SH-SY5Y (cell line): Measurements from ENCODE around the gene DPPA4.

ENCODE experiments used
- GATA2 ChIP-seq: IDR thresholded peaks from 2 replicates; pipeline ENCODE4 v1.6.1; 2011; ENCODE audit warnings: mild to moderate bottlenecking, low read depth, low read length
- GATA3 ChIP-seq: IDR thresholded peaks from 2 replicates; pipeline ENCODE4 v1.6.1; 2011; ENCODE audit warnings: low read depth, mild to moderate bottlenecking, low read length, moderate library complexity

DNA sequence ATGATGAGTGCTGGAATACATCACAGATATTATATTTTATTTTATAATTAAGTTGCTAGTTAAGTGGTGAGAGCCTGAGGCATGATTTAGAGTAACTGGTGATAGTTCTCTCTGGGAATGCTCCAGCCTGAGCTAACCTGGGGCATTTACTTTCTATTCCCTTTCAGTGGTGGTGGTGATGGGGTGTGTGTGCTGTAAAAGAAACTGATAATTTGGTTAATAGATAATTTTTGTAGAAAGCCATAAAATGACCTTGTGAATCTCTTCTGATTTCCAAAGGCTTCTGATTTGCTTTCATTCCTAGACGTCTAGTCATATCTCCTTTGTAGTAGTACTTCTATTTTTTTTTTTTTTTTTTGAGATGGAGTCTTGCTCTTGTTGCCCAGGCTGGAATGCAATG lies 46.8 kb upstream of the DPPA4 start:
- no peak for TF ChIP-seq GATA2
- TF ChIP-seq GATA3: no peak
